Measurements from ENCODE around the gene CPZ.

DNA sequence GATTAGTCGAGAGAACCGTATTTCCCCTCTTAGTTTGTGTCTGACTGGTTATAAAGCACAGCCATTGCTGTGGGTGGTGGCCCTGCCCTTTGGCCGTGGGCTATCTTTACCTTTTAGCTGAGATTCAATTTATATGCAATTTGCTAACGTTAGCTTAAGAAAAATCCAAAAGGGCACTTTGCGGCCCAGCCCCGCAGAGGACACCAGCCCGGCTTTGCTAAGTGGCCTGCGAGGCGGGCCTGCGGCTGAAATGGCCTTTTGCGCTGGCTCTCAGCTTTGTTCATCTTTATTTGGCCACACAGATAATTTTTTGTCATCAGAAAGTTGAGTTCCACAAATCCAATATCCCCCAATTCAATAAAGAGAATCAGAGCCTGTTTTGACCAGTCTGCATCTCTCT is 48.3 kb downstream of the CPZ start:
- TF ChIP-seq, protein P1, sequence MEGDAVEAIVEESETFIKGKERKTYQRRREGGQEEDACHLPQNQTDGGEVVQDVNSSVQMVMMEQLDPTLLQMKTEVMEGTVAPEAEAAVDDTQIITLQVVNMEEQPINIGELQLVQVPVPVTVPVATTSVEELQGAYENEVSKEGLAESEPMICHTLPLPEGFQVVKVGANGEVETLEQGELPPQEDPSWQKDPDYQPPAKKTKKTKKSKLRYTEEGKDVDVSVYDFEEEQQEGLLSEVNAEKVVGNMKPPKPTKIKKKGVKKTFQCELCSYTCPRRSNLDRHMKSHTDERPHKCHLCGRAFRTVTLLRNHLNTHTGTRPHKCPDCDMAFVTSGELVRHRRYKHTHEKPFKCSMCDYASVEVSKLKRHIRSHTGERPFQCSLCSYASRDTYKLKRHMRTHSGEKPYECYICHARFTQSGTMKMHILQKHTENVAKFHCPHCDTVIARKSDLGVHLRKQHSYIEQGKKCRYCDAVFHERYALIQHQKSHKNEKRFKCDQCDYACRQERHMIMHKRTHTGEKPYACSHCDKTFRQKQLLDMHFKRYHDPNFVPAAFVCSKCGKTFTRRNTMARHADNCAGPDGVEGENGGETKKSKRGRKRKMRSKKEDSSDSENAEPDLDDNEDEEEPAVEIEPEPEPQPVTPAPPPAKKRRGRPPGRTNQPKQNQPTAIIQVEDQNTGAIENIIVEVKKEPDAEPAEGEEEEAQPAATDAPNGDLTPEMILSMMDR (IDR thresholded peaks at IDR 0.05) = no peak
- TF ChIP-seq POLR2A (IDR thresholded peaks at IDR 0.05) = no peak

Measured in thyroid gland (tissue), 4 donors.